Measurements from ENCODE around the gene SLC8A1.

Gene SLC8A1

DNA sequence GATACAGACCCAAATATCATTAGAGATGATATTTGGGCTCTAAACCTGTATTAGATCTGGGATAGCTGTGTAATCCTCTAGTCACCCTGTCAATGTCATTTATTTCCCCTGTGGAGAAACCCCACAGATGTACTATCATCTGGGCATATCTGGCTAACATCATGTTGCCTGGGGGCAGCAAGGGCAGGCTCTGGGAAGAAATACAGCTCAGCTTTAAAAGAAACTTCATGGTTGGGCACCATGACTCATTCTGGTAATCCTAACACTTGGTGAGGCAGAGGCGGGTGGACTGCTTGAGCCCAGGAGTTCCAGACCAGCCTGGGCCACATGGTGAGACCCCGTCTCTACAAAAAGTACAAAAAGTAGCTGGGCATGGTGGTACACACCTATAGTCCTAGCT, 282.5 kb downstream of the SLC8A1 start:
- DNase-seq (ENCODE audit: low spot score in 2 of 2) (no peak), ATAC-seq (no peak)
- Mint-ChIP-seq H3K27ac (no peak overlapping the region), H3K36me3 (no peaks in the 10 kb centered on the region), H3K9me3 (peaks cover 8% of the 10 kb centered on the region), H3K4me3 (no peak overlapping the region), H3K4me1 (no peaks in the 10 kb centered on the region)

GRCh38 chr2:40168546-40168945, 283.3 kb downstream of the SLC8A1 start:
- H3K36me3 Mint-ChIP-seq: no peaks in the 10 kb centered on the region

DNA sequence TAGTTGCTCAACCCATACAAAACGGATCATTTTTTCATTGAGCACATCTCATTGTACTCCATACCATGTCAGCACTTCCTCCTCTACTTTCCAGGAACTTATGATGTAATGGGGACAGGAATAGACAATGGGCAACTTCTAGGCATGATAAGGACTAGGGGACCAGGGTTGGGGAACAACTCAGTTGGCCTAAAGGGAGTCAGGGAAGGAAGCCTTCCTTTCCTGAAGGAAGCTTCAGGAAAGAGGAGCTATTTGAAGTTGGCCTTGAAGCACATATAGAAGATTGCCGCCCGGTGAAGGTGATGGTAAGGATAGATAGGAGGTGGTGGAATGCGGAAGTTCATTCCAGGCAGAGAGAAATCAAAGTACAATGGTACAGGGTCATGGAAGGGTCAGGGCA, 283.9 kb downstream of the SLC8A1 start:
- no peak for ATAC-seq
- Mint-ChIP-seq H3K9me3 (peaks cover 8% of the 10 kb centered on the region), H3K36me3 (no peaks in the 10 kb centered on the region), H3K4me1 (no peaks in the 10 kb centered on the region), H3K4me3 (no peak overlapping the region), H3K27ac (no peak overlapping the region)
- no peak for DNase-seq (ENCODE audit: low spot score in 2 of 2)

More at GRCh38 chr2:40168546-40168945, 283.3 kb downstream of the SLC8A1 start:
- H3K4me3 Mint-ChIP-seq: no peak overlapping the region
- no peak for DNase-seq (ENCODE audit: low spot score in 2 of 2)
- H3K4me1 Mint-ChIP-seq: no peaks in the 10 kb centered on the region
- H3K9me3 Mint-ChIP-seq: peaks cover 8% of the 10 kb centered on the region
- ATAC-seq: no peak
- H3K27ac Mint-ChIP-seq: no peak overlapping the region

DNA sequence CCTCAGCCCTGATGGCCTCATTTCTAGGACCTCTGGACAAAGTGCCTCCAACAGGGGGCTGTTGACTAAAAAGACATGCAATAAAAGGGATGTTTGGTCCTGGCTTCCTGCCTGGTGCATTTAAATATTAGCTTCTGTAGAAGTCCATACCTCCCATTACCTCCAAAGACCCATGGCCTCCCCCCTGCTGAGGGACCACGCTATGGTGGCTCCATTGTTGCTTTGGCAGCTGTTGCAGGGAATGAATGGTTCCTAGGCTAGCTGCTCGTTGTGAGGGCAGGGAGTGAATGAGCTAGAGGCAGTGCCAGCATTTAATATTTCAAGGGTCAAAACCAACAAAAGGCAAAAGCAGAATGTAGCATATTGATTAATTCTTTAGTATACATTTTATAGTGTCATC, 285.9 kb downstream of the SLC8A1 start:
- ATAC-seq: no peak
- Mint-ChIP-seq H3K4me1 (no peaks in the 10 kb centered on the region), H3K36me3 (no peaks in the 10 kb centered on the region), H3K4me3 (no peak overlapping the region), H3K27ac (no peak overlapping the region), H3K9me3 (peaks cover 5% of the 10 kb centered on the region)
- DNase-seq (ENCODE audit: low spot score in 2 of 2): no peak

DNA sequence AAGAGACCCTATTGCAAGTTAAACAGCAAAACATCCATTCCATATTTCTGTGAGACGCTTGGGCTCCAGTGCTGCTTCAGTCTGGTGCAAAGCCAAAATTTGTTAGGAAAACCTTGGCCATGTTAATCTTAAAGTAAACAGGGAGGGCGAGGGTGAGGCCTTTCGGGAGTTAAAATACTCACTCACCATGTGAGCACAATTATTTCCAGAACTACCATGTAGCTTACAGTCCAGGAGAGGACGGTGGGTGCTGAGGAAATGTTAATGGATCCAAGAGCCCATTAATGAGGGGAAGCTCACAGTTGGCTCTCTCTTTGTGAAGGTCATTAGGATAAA, 286.4 kb downstream of the SLC8A1 start:
- DNase-seq (ENCODE audit: low spot score in 2 of 2) (no peak), ATAC-seq (no peak)
- Mint-ChIP-seq H3K9me3 (peaks cover 5% of the 10 kb centered on the region), H3K4me3 (no peak overlapping the region), H3K27ac (no peak overlapping the region), H3K4me1 (no peaks in the 10 kb centered on the region), H3K36me3 (no peaks in the 10 kb centered on the region)

GRCh38 chr2:40164736-40165508, 287.0 kb downstream of the SLC8A1 start:
- Mint-ChIP-seq H3K4me1 (no peaks in the 10 kb centered on the region), H3K4me3 (no peak overlapping the region), H3K9me3 (peaks cover 3% of the 10 kb centered on the region), H3K36me3 (no peaks in the 10 kb centered on the region), H3K27ac (no peak overlapping the region)
- DNase-seq (ENCODE audit: low spot score in 2 of 2) (no peak), ATAC-seq (no peak)

DNA sequence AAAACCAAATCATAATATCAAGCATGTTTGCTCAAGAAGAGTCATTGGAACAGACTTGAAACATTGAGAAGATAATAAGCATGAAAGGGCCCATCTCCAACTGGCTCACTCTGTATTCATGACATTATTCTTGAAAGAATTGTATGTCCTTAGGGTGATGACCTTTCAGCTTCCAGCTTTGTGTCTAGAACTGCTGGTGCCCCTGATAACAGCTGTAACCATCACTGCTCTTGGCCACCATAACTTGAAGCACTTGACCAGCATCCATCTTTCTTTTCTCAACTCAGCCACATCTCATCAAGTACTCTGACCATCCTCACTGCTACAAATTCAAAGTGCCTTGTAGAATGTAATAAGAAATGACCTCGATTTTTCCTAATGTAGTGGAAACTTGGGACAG, 289.9 kb downstream of the SLC8A1 start:
- no peaks in the 10 kb centered on the region for H3K4me1 Mint-ChIP-seq
- no peak overlapping the region for H3K4me3 Mint-ChIP-seq
- H3K27ac Mint-ChIP-seq: no peak overlapping the region
- DNase-seq (ENCODE audit: low spot score in 2 of 2): no peak
- peaks cover 2% of the 10 kb centered on the region for H3K9me3 Mint-ChIP-seq
- ATAC-seq: no peak
- H3K36me3 Mint-ChIP-seq: no peaks in the 10 kb centered on the region

DNA sequence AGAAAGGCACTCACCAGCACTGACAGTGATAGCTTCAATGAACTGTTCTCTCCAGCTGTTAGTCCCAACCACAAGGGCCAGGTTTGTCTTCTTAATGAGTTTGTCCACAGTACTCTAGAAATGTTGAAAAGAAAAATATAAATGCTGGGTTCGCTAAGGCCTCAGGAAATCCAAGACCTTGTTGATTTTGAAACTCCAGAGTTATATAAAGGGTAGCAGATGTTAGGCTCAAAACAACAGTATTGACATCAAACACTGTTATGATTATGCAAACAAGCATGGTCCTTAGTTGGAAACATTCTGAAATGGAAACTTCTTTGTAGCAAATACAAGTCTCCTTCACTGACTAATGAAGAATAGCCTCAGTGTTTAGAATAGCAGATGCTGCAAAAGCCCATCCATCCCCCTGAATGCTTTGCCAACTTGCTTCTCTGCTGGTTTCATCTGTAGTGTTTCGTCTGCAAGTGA, 291.1 kb downstream of the SLC8A1 start:
- H3K4me1 Mint-ChIP-seq: no peaks in the 10 kb centered on the region

DNA sequence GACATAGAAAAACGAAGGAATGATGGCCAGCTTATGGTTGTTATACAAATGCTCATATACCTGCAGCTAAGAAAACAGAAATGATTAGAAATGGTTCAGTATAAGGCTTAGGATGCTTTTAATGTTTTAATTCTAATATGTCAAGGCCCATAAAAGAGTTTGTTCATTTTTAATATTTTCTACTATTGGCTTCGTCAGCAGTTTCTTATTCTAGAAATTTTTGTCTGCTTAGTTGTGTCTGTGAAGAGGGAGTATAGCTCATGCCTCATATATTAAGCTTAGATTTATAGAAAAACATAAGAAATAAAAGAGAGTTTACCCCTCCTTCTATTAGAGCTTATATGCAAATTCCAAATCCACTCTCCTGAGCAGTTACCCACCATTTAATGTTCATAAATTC, 292.6 kb downstream of the SLC8A1 start:
- Mint-ChIP-seq H3K4me1 (no peaks in the 10 kb centered on the region), H3K9me3 (no peaks in the 10 kb centered on the region), H3K4me3 (no peak overlapping the region), H3K27ac (no peak overlapping the region), H3K36me3 (no peaks in the 10 kb centered on the region)
- ATAC-seq (no peak), DNase-seq (ENCODE audit: low spot score in 2 of 2) (no peak)

More for the DNA sequence above, 291.1 kb downstream of the SLC8A1 start:
- Mint-ChIP-seq H3K27ac (no peak overlapping the region), H3K4me3 (no peak overlapping the region), H3K9me3 (no peaks in the 10 kb centered on the region), H3K36me3 (no peaks in the 10 kb centered on the region)
- no peak for ATAC-seq
- DNase-seq (ENCODE audit: low spot score in 2 of 2): no peak

DNA sequence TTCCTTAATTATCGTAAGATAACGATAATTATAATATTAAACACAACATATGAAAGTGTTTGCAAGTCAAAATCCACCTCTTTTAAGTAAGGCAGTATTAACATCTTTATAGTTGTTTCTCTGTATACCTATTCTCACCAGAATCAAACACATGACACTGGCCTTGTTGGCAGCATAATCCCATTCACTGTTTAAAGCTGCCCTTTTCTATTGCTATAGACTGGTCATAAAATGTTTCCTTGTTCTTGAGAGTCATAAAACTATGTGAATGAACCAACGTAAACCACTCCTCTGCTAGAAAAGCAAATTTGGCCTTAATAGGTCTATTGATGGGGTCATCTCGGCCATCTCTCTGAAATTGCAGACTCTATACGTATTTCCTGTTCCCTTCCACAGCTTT, 293.1 kb downstream of the SLC8A1 start:
- Mint-ChIP-seq H3K4me1 (no peaks in the 10 kb centered on the region), H3K27ac (no peak overlapping the region), H3K4me3 (no peak overlapping the region), H3K36me3 (no peaks in the 10 kb centered on the region), H3K9me3 (no peaks in the 10 kb centered on the region)
- ATAC-seq (no peak), DNase-seq (ENCODE audit: low spot score in 2 of 2) (no peak)

DNA sequence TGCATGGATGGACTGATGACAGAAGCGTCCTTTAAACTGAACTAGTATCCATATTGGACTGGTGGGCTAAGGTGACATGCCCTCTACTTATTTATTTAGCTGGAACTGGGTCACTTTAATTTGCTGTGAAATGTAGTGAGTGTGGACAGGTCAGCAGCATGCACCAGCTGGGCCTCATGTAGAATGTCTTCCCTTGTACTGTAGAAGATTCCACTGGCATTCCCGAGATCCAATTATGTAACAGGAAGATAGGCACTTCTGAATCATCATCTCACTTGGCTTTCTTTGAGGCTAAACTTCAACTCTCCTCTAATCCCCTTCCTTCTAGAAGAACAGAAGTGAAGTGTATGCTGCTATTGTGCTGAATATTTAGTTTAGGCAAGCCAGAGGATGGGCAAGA, 296.2 kb downstream of the SLC8A1 start:
- peaks cover 1% of the 10 kb centered on the region for H3K9me3 Mint-ChIP-seq
- ATAC-seq (no peak), DNase-seq (ENCODE audit: low spot score in 2 of 2) (no peak)
- H3K4me1 Mint-ChIP-seq: no peaks in the 10 kb centered on the region
- H3K4me3 Mint-ChIP-seq: no peak overlapping the region
- no peak overlapping the region for H3K27ac Mint-ChIP-seq
- no peaks in the 10 kb centered on the region for H3K36me3 Mint-ChIP-seq

DNA sequence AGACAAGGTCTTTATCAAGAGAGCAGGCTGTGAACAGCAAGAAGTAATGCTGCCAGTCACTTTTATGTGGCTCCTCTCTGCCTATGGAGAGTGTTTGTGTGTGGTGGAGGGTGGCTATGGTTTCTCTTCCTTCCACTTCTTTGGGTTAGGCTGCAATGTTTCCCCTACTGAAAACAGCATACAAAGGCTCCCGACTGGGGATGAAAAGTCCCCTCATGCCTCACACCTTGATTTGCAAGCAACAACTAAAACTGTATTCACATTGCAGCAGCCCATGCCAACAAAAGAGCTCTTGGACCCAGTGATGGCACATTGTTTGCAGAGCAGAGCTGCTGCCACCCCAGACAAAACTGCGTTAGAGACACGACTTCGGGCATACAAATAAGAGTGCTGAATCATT, 301.6 kb downstream of the SLC8A1 start:
- H3K9me3 Mint-ChIP-seq: peaks cover 6% of the 10 kb centered on the region

GRCh38 chr2:40148334-40148733, 303.6 kb downstream of the SLC8A1 start:
- no peak for DNase-seq (ENCODE audit: low spot score in 2 of 2)
- H3K27ac Mint-ChIP-seq: no peak overlapping the region
- no peak for ATAC-seq
- H3K4me3 Mint-ChIP-seq: no peak overlapping the region
- peaks cover 6% of the 10 kb centered on the region for H3K9me3 Mint-ChIP-seq
- H3K4me1 Mint-ChIP-seq: no peaks in the 10 kb centered on the region
- no peaks in the 10 kb centered on the region for H3K36me3 Mint-ChIP-seq

More for the DNA sequence above, 301.6 kb downstream of the SLC8A1 start:
- DNase-seq (ENCODE audit: low spot score in 2 of 2) (no peak), ATAC-seq (no peak)
- Mint-ChIP-seq H3K4me3 (no peak overlapping the region), H3K4me1 (no peaks in the 10 kb centered on the region), H3K27ac (no peak overlapping the region), H3K36me3 (no peaks in the 10 kb centered on the region)

DNA sequence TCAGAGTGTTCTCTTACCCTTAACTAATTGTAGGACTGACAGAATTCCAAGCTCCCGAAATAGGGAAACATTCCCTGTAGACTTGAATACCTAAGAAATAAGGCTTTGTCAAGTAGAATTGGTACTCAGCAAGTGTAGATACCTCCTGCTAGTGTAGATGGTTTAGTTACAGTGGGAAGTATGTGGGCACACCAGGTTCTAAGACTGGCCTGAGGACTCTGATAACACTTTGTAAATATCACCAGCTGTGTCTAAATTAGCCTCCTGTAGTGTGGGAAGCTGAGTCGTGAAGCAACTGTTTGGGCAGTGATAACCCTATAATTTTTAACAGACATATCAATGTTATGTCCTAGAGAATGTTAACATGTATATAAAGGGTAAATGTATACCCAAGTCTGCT, 304.5 kb downstream of the SLC8A1 start:
- Mint-ChIP-seq H3K9me3 (peaks cover 6% of the 10 kb centered on the region), H3K4me3 (no peak overlapping the region), H3K27ac (no peak overlapping the region), H3K36me3 (no peaks in the 10 kb centered on the region), H3K4me1 (no peaks in the 10 kb centered on the region)
- DNase-seq (ENCODE audit: low spot score in 2 of 2): no peak
- ATAC-seq: no peak

DNA sequence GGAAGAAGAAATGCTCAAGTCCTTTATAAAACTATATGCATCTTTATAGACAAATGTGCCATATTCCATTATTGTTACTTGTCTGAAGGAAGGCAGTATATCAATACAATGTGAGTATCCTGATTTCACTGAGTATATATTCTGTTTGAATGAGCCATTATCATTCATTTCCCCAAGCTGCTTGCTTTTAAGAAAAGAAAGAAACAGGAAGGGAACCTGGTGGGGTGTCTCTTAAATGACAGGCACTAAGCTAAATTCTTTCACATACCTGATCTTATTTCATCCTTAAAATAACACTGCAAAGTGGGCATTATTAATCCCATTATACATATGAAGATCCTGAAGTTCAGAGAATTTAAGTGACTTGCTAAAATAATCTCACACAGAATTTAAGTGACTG, 307.9 kb downstream of the SLC8A1 start:
- no peak overlapping the region for H3K4me3 Mint-ChIP-seq
- ATAC-seq (no peak), DNase-seq (ENCODE audit: low spot score in 2 of 2) (no peak)
- H3K4me1 Mint-ChIP-seq: no peaks in the 10 kb centered on the region
- H3K27ac Mint-ChIP-seq: no peak overlapping the region
- H3K9me3 Mint-ChIP-seq: peaks cover 3% of the 10 kb centered on the region
- no peaks in the 10 kb centered on the region for H3K36me3 Mint-ChIP-seq

DNA sequence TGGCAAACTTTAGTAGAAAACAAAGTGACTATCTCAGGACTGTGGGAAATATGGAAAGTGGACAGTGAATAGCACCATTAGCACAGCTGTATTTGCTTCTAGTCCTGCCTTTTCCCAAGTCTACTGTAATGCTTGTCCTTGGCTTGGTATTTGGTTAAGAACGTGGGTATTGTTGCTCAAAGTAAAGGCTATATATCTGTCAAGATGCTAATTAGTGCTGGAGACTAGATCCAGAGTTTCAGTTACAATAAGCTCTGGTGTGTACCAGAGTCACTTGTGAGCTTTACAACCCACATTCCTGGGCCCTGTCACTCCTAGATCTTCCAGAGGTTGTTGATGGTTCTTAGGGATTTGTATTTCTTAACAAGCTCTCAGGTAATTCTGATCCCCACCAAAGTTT, 313.6 kb downstream of the SLC8A1 start:
- DNase-seq (ENCODE audit: low spot score in 2 of 2) (no peak), ATAC-seq (no peak)
- H3K4me3 Mint-ChIP-seq: no peak overlapping the region
- no peaks in the 10 kb centered on the region for H3K36me3 Mint-ChIP-seq
- H3K27ac Mint-ChIP-seq: no peak overlapping the region
- no peaks in the 10 kb centered on the region for H3K4me1 Mint-ChIP-seq
- H3K9me3 Mint-ChIP-seq: peaks cover 3% of the 10 kb centered on the region
